AG04450 (cell line): ENCODE data around the gene DNAH3. TPM values are rescaled to one million over a fixed set of nuclear protein-coding genes. Genes with fewer than 3 reads are reported as not detected.

Source experiments
- CTCF ChIA-PET: fragments of 300-600, 350-600 bp; formaldehyde crosslinking; extraction: SDS; loops from one replicate; lab custom pipeline; 2022; ENCODE audit warnings: antibody characterized with exemption, inconsistent platforms; lab: Charles Lee
- POLR2A ChIA-PET: fragments of 350-600 bp; formaldehyde crosslinking; extraction: SDS; loops from one replicate; lab custom pipeline; 2021; ENCODE audit warnings: antibody characterized with exemption, inconsistent platforms; lab: Yijun Ruan, JAX
- DNase-seq: peaks from one replicate; pipeline ENCODE4 v3.0.0-alpha.2; 2011; ENCODE audit warnings: low read depth, low spot score
- H3K27ac ChIP-seq: one replicate; pipeline ENCODE4 v1.5.1; 2012; ENCODE audit warnings: low read depth, low read length, control low read depth
- H3K27me3 ChIP-seq: one replicate; pipeline ENCODE4 v1.6.0; 2012; ENCODE audit warnings: low read length; ENCODE audit not compliant: control insufficient read depth, insufficient read depth
- H3K4me3 ChIP-seq: 2 replicates; pipeline ENCODE4 v1.5.1; 2011; ENCODE audit warnings: mild to moderate bottlenecking, low read depth, low read length, control low read depth
- H3K9me3 ChIP-seq: 2 replicates; pipeline ENCODE4 v1.5.1; 2012; ENCODE audit warnings: low read length; ENCODE audit not compliant: control insufficient read depth, insufficient read depth
- polyA plus RNA-seq: library from polyadenylated mRNA; depleted of rRNA; stranded (reverse); fragments of >200 nt; gene quantifications from 2 replicates; pipeline ENCODE4 v1.2.3, GENCODE V29; 2011
- TF ChIP-seq, protein P1 (sequence below): IDR thresholded peaks from 2 replicates; pipeline ENCODE4 v1.5.1; 2011; ENCODE audit warnings: low read depth, low read length, control low read depth, inconsistent platforms

Gene DNAH3
- polyA plus RNA-seq, 1 experiment = not detected

DNA sequence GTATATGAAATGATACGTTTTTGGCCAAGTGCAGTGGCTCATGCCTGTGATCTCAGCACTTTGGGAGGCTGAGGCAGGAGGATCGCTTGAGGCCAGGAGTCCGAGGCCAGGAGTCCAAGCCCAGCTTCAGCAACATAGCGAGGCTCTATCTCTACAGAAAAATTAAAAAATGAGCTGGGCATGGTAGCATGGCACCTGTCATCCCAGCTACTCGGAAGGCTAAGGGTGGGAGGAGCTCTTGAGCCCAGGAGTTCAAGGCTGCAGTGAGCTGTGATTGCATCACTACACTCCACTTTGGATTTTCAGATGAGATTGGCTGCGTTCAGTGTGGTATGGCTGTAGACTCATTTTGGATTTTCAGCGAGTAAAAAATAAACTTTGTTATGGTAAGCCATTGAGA is 112.4 kb downstream of the DNAH3 start:
- TF ChIP-seq, protein P1, sequence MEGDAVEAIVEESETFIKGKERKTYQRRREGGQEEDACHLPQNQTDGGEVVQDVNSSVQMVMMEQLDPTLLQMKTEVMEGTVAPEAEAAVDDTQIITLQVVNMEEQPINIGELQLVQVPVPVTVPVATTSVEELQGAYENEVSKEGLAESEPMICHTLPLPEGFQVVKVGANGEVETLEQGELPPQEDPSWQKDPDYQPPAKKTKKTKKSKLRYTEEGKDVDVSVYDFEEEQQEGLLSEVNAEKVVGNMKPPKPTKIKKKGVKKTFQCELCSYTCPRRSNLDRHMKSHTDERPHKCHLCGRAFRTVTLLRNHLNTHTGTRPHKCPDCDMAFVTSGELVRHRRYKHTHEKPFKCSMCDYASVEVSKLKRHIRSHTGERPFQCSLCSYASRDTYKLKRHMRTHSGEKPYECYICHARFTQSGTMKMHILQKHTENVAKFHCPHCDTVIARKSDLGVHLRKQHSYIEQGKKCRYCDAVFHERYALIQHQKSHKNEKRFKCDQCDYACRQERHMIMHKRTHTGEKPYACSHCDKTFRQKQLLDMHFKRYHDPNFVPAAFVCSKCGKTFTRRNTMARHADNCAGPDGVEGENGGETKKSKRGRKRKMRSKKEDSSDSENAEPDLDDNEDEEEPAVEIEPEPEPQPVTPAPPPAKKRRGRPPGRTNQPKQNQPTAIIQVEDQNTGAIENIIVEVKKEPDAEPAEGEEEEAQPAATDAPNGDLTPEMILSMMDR = no peak
- H3K27me3 ChIP-seq = no peaks in the 10 kb centered on the region
- H3K27ac ChIP-seq = no peak overlapping the region
- DNase-seq = no peak
- ChIA-PET CTCF (no interaction called here), POLR2A (no interaction called here)
- no peak overlapping the region for H3K4me3 ChIP-seq
- no peaks in the 10 kb centered on the region for H3K9me3 ChIP-seq

GRCh38 chr16:21037736-21038135 is 112.9 kb downstream of the DNAH3 start:
- no peak for DNase-seq
- POLR2A ChIA-PET = no interaction called here
- TF ChIP-seq, protein P1 = no peak
- no peaks in the 10 kb centered on the region for H3K9me3 ChIP-seq
- H3K4me3 ChIP-seq = no peak overlapping the region
- no peaks in the 10 kb centered on the region for H3K27me3 ChIP-seq
- CTCF ChIA-PET = no interaction called here
- no peak overlapping the region for H3K27ac ChIP-seq

GRCh38 chr16:21037168-21037567 is 113.5 kb downstream of the DNAH3 start:
- H3K27ac ChIP-seq = no peak overlapping the region
- H3K4me3 ChIP-seq = no peak overlapping the region
- DNase-seq = no peak
- CTCF ChIA-PET = no interaction called here
- TF ChIP-seq, protein P1 = no peak
- no peaks in the 10 kb centered on the region for H3K9me3 ChIP-seq
- POLR2A ChIA-PET = no interaction called here
- H3K27me3 ChIP-seq = no peaks in the 10 kb centered on the region

DNA sequence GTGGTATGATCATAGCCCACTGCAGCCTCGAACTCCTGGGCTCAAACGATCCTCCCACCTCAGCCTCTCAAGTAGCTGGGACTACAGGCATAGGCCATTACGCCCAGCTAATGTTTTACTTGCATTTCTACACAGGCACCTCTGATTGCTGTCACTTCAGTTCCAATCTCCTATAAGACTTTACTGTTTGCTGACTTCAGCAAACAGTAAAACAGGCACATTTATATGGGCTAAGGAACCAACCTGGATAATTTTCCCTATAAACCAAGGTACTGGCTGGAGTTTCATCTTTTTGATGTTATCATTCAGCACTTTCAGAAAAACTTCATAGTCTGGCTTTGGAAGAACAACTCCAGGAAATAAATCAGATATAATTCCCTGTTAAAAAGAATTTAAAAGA is 114.2 kb downstream of the DNAH3 start:
- TF ChIP-seq, protein P1 = no peak
- Histone ChIP-seq H3K4me3 (no peak overlapping the region), H3K27me3 (no peaks in the 10 kb centered on the region), H3K27ac (no peak overlapping the region), H3K9me3 (no peaks in the 10 kb centered on the region)
- no peak for DNase-seq
- CTCF ChIA-PET = no interaction called here
- POLR2A ChIA-PET = no interaction called here

DNA sequence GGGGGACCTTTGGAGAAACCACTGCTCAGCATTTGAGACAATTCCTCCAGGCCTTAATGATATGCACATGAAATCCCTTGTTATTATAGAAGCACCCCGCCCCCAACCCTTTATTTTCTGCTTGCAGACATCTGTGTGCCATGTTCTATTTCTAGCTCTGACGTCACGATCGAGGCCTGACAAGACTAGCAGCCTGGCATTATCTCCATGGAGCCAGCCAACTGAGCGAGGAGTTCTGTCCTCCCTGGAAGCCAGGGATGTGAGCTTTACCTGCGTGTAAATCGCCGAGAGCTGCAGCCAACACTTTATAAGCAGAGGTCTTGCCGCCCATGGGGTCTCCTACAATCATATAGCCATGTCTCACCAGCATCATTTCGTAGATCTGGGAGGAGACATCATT is 116.9 kb downstream of the DNAH3 start:
- CTCF ChIA-PET = no interaction called here
- no peak for DNase-seq

More for the DNA sequence above, 116.9 kb downstream of the DNAH3 start:
- Histone ChIP-seq H3K9me3 (no peaks in the 10 kb centered on the region), H3K27ac (no peak overlapping the region), H3K4me3 (no peak overlapping the region), H3K27me3 (no peaks in the 10 kb centered on the region)
- POLR2A ChIA-PET = no interaction called here
- TF ChIP-seq, protein P1 = no peak
